HepG2 (cell line): ENCODE measurements around the gene SOBP. TPM values are rescaled to one million over a fixed set of nuclear protein-coding genes. Genes with fewer than 3 reads are reported as not detected.

ENCODE experiments used
- ARHGAP35 ChIP-seq: sonication (generic); formaldehyde crosslinking; IDR thresholded peaks from 2 replicates; pipeline ENCODE4 v1.9.0; 2022; ENCODE audit warnings: mild to moderate bottlenecking, inconsistent platforms, moderate library complexity, missing genetic modification reagents, borderline replicate concordance
- CREB1 ChIP-seq, 2 experiments: fragments of 450-650 bp in 1 of 2; IDR thresholded peaks; 2 replicates each; pipeline ENCODE4 v1.6.1; 2016 to 2017; ENCODE audit warnings: control low read depth in 1 of 2, mild to moderate bottlenecking in 1 of 2, missing compliant biosample characterization in 1 of 2, missing genetic modification characterization in 1 of 2
- RBAK ChIP-seq: sonication (generic); formaldehyde crosslinking; IDR thresholded peaks from 2 replicates; pipeline ENCODE4 v1.5.1; 2020; ENCODE audit warnings: mild to moderate bottlenecking, missing genetic modification reagents
- RNF2 ChIP-seq: fragments of 450-650 bp; conservative IDR thresholded peaks from 2 replicates; pipeline ENCODE4 v1.6.1; 2016; ENCODE audit warnings: low read depth
- SNRNP70 ChIP-seq: fragments of 200-400 bp; formaldehyde crosslinking; IDR thresholded peaks from 2 replicates; pipeline ENCODE4 v1.6.1; 2017; ENCODE audit warnings: mild to moderate bottlenecking, low read depth, low read length, moderate library complexity
- TCF12 ChIP-seq, 2 experiments: fragments of 450-650 bp in 1 of 2; sonication (generic) in 1 of 2; formaldehyde crosslinking in 1 of 2; IDR thresholded peaks; 2 replicates each; pipeline versions ENCODE4 v1.6.1 to v1.8.0; 2017 to 2022; ENCODE audit warnings: antibody characterized with exemption in 1 of 2, mild to moderate bottlenecking in 1 of 2, missing genetic modification reagents in 1 of 2, moderate library complexity in 1 of 2
- TRIM24 ChIP-seq: sonication (generic); formaldehyde crosslinking; IDR thresholded peaks from 2 replicates; pipeline ENCODE4 v1.8.0; 2022; ENCODE audit warnings: mild to moderate bottlenecking, missing genetic modification reagents
- ZBTB4 ChIP-seq: sonication (generic); formaldehyde crosslinking; IDR thresholded peaks from 2 replicates; pipeline ENCODE4 v1.4.0; 2020; ENCODE audit warnings: missing genetic modification reagents, mild to moderate bottlenecking, borderline replicate concordance
- ZFAT ChIP-seq: sonication (generic); formaldehyde crosslinking; conservative IDR thresholded peaks from 2 replicates; pipeline ENCODE4 v1.8.1; 2023; ENCODE audit warnings: missing genetic modification reagents, inconsistent platforms
- ZNF234 ChIP-seq: sonication (generic); formaldehyde crosslinking; conservative IDR thresholded peaks from 2 replicates; pipeline ENCODE4 v1.5.1; 2020; ENCODE audit warnings: mild to moderate bottlenecking, missing genetic modification reagents
- ZNF260 ChIP-seq: sonication (generic); formaldehyde crosslinking; IDR thresholded peaks from 2 replicates; pipeline ENCODE4 v1.4.0; 2020; ENCODE audit warnings: missing genetic modification reagents, low read depth, mild to moderate bottlenecking, borderline replicate concordance
- ZNF546 ChIP-seq: sonication (generic); formaldehyde crosslinking; conservative IDR thresholded peaks from 2 replicates; pipeline ENCODE4 v1.8.1; 2023; ENCODE audit warnings: mild to moderate bottlenecking, missing genetic modification reagents
- ZZZ3 ChIP-seq: sonication (generic); formaldehyde crosslinking; IDR thresholded peaks from 2 replicates; pipeline ENCODE4 v1.4.0; 2020; ENCODE audit warnings: missing genetic modification reagents, mild to moderate bottlenecking, borderline replicate concordance
- polyA plus RNA-seq, 8 experiments: library from polyadenylated mRNA; depleted of rRNA in 3 of 8; stranded (reverse) in 7 of 8; unstranded in 1 of 8; fragments of >200 nt; fragmentation: Illumina TruSeq in 4 of 8; extraction: Trizol in 4 of 8; gene quantifications; 2 replicates each; pipeline versions ENCODE4 v1.2.1 to v1.2.3, GENCODE V29; 2011 to 2016; ENCODE audit warnings: low read depth in 4 of 8, missing spikeins in 1 of 8, mixed read lengths in 1 of 8; ENCODE audit not compliant: insufficient read depth in 1 of 8
- total RNA-seq, 5 experiments: library from RNA; depleted of rRNA; stranded (reverse); fragments of >200 nt; fragmentation: Illumina TruSeq; extraction: Trizol; gene quantifications; 2 replicates each; pipeline ENCODE4 v1.2.3, GENCODE V29; 2016; ENCODE audit warnings: low read depth in 1 of 5
- TF ChIP-seq, protein P1 (sequence below): sonication (generic); formaldehyde crosslinking; conservative IDR thresholded peaks from 2 replicates; pipeline ENCODE4 v1.4.0; 2020; ENCODE audit warnings: missing genetic modification reagents
- TF ChIP-seq, protein P2 (sequence below): IDR thresholded peaks from 2 replicates; pipeline ENCODE4 v1.6.1; 2016
- TF ChIP-seq, protein P3 (sequence below): sonication (generic); formaldehyde crosslinking; IDR thresholded peaks from 2 replicates; pipeline ENCODE4 v1.4.0; 2020; ENCODE audit warnings: missing genetic modification reagents

Gene SOBP
- total and polyA plus RNA-seq, 2 of the 13 experiments (the other 11 are each of a cell fraction or from before 2014, with no cell fraction given): 1.5 to 6.9 TPM

DNA sequence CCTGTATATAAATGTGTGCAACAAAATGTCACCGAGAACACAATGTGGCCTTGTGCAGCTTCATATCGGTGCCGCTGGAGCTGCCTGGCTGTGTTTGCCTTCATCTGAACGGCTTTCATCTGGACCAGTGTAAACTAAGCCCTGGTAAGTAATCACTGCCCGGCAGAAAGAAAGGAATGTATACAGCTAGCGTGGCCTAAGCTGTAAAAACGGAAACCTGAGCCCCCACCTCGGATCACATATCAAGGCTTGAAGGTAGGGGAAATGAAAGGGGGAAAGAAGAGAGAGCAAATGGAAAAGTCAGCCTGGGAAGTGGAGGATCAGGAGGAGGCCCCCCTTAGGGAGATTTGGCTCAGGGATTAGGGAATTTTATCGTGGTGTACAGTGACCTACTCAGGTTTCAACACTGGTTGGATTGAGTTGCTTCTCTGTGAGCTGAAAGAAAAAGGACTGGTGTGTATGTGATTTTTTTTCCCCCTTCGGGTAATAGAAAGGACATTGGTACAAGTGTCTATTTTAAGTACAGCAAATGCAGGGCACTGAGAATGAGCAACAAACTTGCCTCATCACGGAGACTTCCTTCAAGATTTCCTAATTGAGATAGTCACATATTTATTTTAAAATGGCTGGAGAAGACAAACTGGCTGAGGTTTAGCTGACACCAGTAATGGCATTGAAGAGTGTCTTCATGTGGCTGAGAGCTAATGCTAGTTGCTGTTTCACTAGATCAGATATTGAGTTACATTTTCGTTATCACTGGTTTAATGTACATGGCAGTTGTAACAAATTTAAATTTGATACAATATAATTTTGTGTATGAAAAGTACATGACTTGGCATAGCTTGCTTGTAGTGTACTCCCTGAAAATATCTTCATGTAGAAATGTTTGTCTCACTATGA is 3.5 kb downstream of the SOBP start (continued):
- TF ChIP-seq TCF12 (IDR thresholded peaks at IDR 0.05) (no peak), TCF12 (CRISPR knock-in tag; IDR thresholded peaks at IDR 0.05) (no peak), ZZZ3 (CRISPR knock-in tag) (no peak), SNRNP70 (no peak), ZNF260 (CRISPR knock-in tag) (no peak), ZFAT (CRISPR knock-in tag) (no peak), RNF2 (no peak), TRIM24 (CRISPR knock-in tag) (no peak), ZNF546 (CRISPR knock-in tag) (no peak), ZNF234 (CRISPR knock-in tag) (no peak), ZBTB4 (CRISPR knock-in tag) (peak; percentile 52; the same call in 1 of the 2 replicates), RBAK (no peak), ARHGAP35 (no peak), CREB1 (IDR thresholded peaks at IDR 0.05) (no peak), CREB1 (CRISPR knock-in tag; IDR thresholded peaks at IDR 0.05) (peak; percentile 69)
- TF ChIP-seq, protein P1, sequence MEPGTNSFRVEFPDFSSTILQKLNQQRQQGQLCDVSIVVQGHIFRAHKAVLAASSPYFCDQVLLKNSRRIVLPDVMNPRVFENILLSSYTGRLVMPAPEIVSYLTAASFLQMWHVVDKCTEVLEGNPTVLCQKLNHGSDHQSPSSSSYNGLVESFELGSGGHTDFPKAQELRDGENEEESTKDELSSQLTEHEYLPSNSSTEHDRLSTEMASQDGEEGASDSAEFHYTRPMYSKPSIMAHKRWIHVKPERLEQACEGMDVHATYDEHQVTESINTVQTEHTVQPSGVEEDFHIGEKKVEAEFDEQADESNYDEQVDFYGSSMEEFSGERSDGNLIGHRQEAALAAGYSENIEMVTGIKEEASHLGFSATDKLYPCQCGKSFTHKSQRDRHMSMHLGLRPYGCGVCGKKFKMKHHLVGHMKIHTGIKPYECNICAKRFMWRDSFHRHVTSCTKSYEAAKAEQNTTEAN: peak; percentile 79; the same call in 1 of the 2 replicates
- TF ChIP-seq, protein P2, sequence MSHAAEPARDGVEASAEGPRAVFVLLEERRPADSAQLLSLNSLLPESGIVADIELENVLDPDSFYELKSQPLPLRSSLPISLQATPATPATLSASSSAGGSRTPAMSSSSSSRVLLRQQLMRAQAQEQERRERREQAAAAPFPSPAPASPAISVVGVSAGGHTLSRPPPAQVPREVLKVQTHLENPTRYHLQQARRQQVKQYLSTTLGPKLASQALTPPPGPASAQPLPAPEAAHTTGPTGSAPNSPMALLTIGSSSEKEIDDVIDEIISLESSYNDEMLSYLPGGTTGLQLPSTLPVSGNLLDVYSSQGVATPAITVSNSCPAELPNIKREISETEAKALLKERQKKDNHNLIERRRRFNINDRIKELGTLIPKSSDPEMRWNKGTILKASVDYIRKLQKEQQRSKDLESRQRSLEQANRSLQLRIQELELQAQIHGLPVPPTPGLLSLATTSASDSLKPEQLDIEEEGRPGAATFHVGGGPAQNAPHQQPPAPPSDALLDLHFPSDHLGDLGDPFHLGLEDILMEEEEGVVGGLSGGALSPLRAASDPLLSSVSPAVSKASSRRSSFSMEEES (CRISPR knock-in tag): peak; percentile 26; the same call in 1 of the 2 replicates
- TF ChIP-seq, protein P3, sequence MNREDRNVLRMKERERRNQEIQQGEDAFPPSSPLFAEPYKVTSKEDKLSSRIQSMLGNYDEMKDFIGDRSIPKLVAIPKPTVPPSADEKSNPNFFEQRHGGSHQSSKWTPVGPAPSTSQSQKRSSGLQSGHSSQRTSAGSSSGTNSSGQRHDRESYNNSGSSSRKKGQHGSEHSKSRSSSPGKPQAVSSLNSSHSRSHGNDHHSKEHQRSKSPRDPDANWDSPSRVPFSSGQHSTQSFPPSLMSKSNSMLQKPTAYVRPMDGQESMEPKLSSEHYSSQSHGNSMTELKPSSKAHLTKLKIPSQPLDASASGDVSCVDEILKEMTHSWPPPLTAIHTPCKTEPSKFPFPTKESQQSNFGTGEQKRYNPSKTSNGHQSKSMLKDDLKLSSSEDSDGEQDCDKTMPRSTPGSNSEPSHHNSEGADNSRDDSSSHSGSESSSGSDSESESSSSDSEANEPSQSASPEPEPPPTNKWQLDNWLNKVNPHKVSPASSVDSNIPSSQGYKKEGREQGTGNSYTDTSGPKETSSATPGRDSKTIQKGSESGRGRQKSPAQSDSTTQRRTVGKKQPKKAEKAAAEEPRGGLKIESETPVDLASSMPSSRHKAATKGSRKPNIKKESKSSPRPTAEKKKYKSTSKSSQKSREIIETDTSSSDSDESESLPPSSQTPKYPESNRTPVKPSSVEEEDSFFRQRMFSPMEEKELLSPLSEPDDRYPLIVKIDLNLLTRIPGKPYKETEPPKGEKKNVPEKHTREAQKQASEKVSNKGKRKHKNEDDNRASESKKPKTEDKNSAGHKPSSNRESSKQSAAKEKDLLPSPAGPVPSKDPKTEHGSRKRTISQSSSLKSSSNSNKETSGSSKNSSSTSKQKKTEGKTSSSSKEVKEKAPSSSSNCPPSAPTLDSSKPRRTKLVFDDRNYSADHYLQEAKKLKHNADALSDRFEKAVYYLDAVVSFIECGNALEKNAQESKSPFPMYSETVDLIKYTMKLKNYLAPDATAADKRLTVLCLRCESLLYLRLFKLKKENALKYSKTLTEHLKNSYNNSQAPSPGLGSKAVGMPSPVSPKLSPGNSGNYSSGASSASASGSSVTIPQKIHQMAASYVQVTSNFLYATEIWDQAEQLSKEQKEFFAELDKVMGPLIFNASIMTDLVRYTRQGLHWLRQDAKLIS (CRISPR knock-in tag): no peak
